Sigmoid colon (tissue), 4 donors: ENCODE data around the gene VIPR2.

Source experiments
- CTCF ChIP-seq, 4 experiments: fragments of 450-650 bp in 3 of 4; fragments of 200-600 bp in 1 of 4; IDR thresholded peaks; one replicate each; pipeline ENCODE4 v1.5.1; 2016 to 2019; ENCODE audit warnings: antibody characterized with exemption in 4 of 4, mild to moderate bottlenecking in 3 of 4, moderate library complexity in 2 of 4
- EP300 ChIP-seq, 4 donors: sonication (generic); formaldehyde crosslinking; IDR thresholded peaks; one replicate each; pipeline ENCODE4 v1.6.1; 2017; ENCODE audit warnings: antibody characterized with exemption in 4 of 4
- POLR2A ChIP-seq, 2 donors: fragments of 450-650 bp; IDR thresholded peaks; one replicate each; pipeline ENCODE4 v1.6.1; 2016; ENCODE audit warnings: antibody characterized with exemption in 2 of 2, mild to moderate bottlenecking in 2 of 2, moderate library complexity in 2 of 2

- TF ChIP-seq CTCF (IDR thresholded peaks at IDR 0.05), result no peak
- TF ChIP-seq POLR2A (IDR thresholded peaks at IDR 0.05), result no peak
- TF ChIP-seq EP300 (IDR thresholded peaks at IDR 0.05), result no peak
Measured at GRCh38 chr7:159142199-159142598, 2.5 kb downstream of the VIPR2 start.
